ENCODE results near the gene S100A14.

S100A14 gene

DNA sequence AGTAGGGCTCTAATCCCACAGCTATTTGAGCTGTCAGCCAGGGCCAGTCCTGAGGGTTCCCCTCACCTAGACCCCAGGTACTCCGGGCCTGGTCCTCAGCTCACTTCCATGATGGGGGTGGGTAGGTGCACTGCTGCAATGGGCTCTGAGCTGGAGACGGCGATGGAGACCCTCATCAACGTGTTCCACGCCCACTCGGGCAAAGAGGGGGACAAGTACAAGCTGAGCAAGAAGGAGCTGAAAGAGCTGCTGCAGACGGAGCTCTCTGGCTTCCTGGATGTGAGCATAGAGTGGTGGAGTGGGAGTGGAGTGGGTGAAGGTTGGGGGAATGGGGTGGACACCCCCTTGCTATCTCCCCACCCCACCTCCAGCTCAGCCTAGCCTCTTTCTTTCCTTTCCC lies 14.3 kb upstream of the S100A14 start:
- TF ChIP-seq, protein P1, sequence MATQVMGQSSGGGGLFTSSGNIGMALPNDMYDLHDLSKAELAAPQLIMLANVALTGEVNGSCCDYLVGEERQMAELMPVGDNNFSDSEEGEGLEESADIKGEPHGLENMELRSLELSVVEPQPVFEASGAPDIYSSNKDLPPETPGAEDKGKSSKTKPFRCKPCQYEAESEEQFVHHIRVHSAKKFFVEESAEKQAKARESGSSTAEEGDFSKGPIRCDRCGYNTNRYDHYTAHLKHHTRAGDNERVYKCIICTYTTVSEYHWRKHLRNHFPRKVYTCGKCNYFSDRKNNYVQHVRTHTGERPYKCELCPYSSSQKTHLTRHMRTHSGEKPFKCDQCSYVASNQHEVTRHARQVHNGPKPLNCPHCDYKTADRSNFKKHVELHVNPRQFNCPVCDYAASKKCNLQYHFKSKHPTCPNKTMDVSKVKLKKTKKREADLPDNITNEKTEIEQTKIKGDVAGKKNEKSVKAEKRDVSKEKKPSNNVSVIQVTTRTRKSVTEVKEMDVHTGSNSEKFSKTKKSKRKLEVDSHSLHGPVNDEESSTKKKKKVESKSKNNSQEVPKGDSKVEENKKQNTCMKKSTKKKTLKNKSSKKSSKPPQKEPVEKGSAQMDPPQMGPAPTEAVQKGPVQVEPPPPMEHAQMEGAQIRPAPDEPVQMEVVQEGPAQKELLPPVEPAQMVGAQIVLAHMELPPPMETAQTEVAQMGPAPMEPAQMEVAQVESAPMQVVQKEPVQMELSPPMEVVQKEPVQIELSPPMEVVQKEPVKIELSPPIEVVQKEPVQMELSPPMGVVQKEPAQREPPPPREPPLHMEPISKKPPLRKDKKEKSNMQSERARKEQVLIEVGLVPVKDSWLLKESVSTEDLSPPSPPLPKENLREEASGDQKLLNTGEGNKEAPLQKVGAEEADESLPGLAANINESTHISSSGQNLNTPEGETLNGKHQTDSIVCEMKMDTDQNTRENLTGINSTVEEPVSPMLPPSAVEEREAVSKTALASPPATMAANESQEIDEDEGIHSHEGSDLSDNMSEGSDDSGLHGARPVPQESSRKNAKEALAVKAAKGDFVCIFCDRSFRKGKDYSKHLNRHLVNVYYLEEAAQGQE (IDR thresholded peaks at IDR 0.05; ENCODE audit: insufficient replicate concordance, low read depth) = no peak
- TF ChIP-seq, protein P2, sequence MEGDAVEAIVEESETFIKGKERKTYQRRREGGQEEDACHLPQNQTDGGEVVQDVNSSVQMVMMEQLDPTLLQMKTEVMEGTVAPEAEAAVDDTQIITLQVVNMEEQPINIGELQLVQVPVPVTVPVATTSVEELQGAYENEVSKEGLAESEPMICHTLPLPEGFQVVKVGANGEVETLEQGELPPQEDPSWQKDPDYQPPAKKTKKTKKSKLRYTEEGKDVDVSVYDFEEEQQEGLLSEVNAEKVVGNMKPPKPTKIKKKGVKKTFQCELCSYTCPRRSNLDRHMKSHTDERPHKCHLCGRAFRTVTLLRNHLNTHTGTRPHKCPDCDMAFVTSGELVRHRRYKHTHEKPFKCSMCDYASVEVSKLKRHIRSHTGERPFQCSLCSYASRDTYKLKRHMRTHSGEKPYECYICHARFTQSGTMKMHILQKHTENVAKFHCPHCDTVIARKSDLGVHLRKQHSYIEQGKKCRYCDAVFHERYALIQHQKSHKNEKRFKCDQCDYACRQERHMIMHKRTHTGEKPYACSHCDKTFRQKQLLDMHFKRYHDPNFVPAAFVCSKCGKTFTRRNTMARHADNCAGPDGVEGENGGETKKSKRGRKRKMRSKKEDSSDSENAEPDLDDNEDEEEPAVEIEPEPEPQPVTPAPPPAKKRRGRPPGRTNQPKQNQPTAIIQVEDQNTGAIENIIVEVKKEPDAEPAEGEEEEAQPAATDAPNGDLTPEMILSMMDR (IDR thresholded peaks at IDR 0.05; ENCODE audit: insufficient read depth, low read length) = no peak
- TF ChIP-seq POLR2AphosphoS5 (IDR thresholded peaks at IDR 0.05; ENCODE audit: low read depth) (no peak), GABPA (IDR thresholded peaks at IDR 0.05; ENCODE audit: low read depth) (no peak), SPI1 (IDR thresholded peaks at IDR 0.05; ENCODE audit: borderline replicate concordance, low read depth) (no peak)
- no peaks in the 10 kb centered on the region for H3K27me3 ChIP-seq (ENCODE audit: insufficient read depth, poor library complexity, severe bottlenecking)
- H3K27ac ChIP-seq (replicated peaks) = no peak overlapping the region
- no peak overlapping the region for H3K4me3 ChIP-seq (replicated peaks; ENCODE audit: insufficient read depth, low read length)
- no peak for DNase-seq (ENCODE audit: low read depth in 1 of 2, low spot score in 1 of 2)

DNA sequence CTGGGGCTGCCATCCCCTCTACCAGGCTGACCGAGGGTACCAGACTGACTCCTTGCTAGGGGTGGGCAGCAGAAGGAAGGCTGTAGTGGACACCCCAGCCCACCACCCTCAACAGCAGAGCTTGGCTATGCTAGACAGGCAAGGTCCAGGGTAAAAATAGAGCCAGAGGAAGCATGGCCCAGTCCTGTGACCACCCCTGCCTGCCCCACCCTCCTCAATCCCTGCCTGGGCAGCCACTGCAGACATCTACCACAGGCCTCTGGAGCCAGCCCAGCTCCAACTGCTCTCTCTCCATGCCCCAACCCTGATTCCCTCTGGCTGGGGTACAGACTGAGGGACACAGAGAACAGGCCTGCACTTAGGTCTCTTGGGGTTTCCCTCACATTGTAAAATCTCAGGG lies 13.8 kb upstream of the S100A14 start:
- DNase-seq (ENCODE audit: low read depth in 1 of 2, low spot score in 1 of 2) = no peak
- no peak for TF ChIP-seq SPI1 (IDR thresholded peaks at IDR 0.05; ENCODE audit: borderline replicate concordance, low read depth)
- TF ChIP-seq, protein P1 (IDR thresholded peaks at IDR 0.05; ENCODE audit: insufficient replicate concordance, low read depth) = no peak
- no peak for TF ChIP-seq POLR2AphosphoS5 (IDR thresholded peaks at IDR 0.05; ENCODE audit: low read depth)
- TF ChIP-seq, protein P2 (IDR thresholded peaks at IDR 0.05; ENCODE audit: insufficient read depth, low read length) = no peak
- TF ChIP-seq GABPA (IDR thresholded peaks at IDR 0.05; ENCODE audit: low read depth) = no peak
- H3K27ac ChIP-seq (replicated peaks) = no peak overlapping the region
- H3K4me3 ChIP-seq (replicated peaks; ENCODE audit: insufficient read depth, low read length) = no peak overlapping the region
- no peaks in the 10 kb centered on the region for H3K27me3 ChIP-seq (ENCODE audit: insufficient read depth, poor library complexity, severe bottlenecking)

DNA sequence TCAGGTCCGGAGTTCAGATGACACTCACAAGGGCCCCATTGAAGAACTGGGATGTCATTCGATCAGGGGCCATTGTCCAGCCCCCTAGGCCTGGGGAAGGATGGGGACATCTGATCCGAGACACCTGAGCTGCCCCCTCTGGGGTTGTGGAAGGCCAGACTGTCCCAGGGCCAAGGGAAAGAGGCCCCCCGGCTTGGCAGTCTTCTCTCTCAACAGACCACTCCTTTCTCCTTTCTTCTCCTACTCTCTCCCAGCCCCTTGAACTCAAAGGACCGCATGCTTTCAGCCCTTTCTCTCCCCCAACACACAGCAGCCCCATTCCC lies 13.2 kb upstream of the S100A14 start:
- TF ChIP-seq SPI1 (IDR thresholded peaks at IDR 0.05; ENCODE audit: borderline replicate concordance, low read depth) = no peak
- TF ChIP-seq, protein P2 (IDR thresholded peaks at IDR 0.05; ENCODE audit: insufficient read depth, low read length) = no peak
- TF ChIP-seq POLR2AphosphoS5 (IDR thresholded peaks at IDR 0.05; ENCODE audit: low read depth) = no peak
- TF ChIP-seq, protein P1 (IDR thresholded peaks at IDR 0.05; ENCODE audit: insufficient replicate concordance, low read depth) = no peak
- no peak for TF ChIP-seq GABPA (IDR thresholded peaks at IDR 0.05; ENCODE audit: low read depth)
- DNase-seq (ENCODE audit: low read depth in 1 of 2, low spot score in 1 of 2) = no peak
- Histone ChIP-seq H3K27me3 (ENCODE audit: insufficient read depth, poor library complexity, severe bottlenecking) (no peaks in the 10 kb centered on the region), H3K4me3 (replicated peaks; ENCODE audit: insufficient read depth, low read length) (no peak overlapping the region), H3K27ac (replicated peaks) (no peak overlapping the region)
